Measurements from ENCODE around the gene FMN2. TPM values are rescaled to one million over a fixed set of nuclear protein-coding genes. Genes with fewer than 3 reads are reported as not detected.
A peak's percentile ranks its signal among the peaks of the same experiment; 100 is the strongest.

Gene FMN2
- total and polyA plus RNA-seq, 4 donors: 0.14 to 2.7 (median 1.2) TPM

DNA sequence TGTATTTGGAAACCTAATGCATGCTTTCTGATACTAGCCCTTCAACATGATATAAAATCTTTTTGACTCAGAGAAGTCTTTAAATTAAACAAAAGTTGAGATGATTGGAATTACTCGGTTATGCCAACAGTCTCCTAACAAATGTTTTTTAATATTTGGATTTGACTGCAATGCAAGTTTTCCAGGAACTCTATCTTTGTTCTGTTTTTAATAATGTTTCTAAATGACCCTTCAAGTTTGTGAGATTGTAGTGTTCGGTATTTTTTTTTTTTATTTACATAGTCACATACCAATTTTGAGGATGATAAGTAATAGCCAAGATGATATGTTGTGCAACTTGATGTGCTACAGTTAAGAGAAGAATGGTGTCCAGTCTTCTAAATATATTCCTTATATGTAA lies 258.0 kb downstream of the FMN2 start:
- Histone ChIP-seq H3K4me3 (no peak overlapping the region), H3K9me3 (ENCODE audit: control insufficient read depth in 4 of 4, insufficient read depth in 3 of 4, low read length in 3 of 4) (peaks cover 0 to 2% (median 0%) of the 10 kb centered on the region in 4 donors), H3K4me1 (ENCODE audit: control insufficient read depth in 5 of 5, insufficient read depth in 5 of 5, low read length in 5 of 5) (peaks cover 0 to 4% (median 0%) of the 10 kb centered on the region in 5 donors), H3K27ac (ENCODE audit: low read depth in 1 of 2, low read length in 1 of 2) (no peak overlapping the region), H3K36me3 (ENCODE audit: control insufficient read depth in 4 of 4, insufficient read depth in 4 of 4, low read length in 4 of 4) (no peaks in the 10 kb centered on the region), H3K27me3 (ENCODE audit: control insufficient read depth in 3 of 3, insufficient read depth in 3 of 3, low read length in 2 of 3) (no peaks in the 10 kb centered on the region), H3K9ac (ENCODE audit: insufficient read depth in 1 of 2, low read length in 2 of 2) (no peak overlapping the region)
- ATAC-seq (ENCODE audit: insufficient read depth, low FRiP score) (no peak), DNase-seq (no peak)
- WGBS, 2 donors: 65 to 82% methylated on average over 2 of the region's 2 CpGs
- TF ChIP-seq, protein P1, sequence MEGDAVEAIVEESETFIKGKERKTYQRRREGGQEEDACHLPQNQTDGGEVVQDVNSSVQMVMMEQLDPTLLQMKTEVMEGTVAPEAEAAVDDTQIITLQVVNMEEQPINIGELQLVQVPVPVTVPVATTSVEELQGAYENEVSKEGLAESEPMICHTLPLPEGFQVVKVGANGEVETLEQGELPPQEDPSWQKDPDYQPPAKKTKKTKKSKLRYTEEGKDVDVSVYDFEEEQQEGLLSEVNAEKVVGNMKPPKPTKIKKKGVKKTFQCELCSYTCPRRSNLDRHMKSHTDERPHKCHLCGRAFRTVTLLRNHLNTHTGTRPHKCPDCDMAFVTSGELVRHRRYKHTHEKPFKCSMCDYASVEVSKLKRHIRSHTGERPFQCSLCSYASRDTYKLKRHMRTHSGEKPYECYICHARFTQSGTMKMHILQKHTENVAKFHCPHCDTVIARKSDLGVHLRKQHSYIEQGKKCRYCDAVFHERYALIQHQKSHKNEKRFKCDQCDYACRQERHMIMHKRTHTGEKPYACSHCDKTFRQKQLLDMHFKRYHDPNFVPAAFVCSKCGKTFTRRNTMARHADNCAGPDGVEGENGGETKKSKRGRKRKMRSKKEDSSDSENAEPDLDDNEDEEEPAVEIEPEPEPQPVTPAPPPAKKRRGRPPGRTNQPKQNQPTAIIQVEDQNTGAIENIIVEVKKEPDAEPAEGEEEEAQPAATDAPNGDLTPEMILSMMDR (IDR thresholded peaks at IDR 0.05; ENCODE audit: control extremely low read depth, extremely low read depth): no peak

DNA sequence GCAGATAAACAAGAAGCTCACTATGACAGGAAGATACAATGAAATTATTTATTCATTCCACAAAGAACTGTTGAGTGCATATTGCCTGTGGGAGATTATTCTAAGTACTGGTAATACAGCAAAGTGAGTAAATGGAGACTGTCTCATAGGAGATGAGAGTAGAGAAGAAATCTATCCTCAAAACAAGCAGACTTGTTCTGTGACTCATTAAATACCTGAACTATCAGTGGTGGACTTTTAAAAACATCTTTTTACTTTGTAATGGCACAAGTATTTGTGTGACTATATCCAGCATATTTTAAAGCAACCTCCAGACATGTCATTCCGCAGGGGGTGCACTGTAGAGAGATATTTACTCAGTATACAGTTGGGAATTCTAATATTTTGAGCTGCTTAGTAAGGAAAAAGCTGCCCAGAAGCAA lies 259.2 kb downstream of the FMN2 start:
- 84 to 88% methylated on average over 1 of the region's 1 CpG for WGBS, 2 donors
- ATAC-seq (ENCODE audit: insufficient read depth, low FRiP score) (no peak), DNase-seq (no peak)
- Histone ChIP-seq H3K9me3 (ENCODE audit: control insufficient read depth in 4 of 4, insufficient read depth in 3 of 4, low read length in 3 of 4) (peaks cover 0 to 2% (median 0%) of the 10 kb centered on the region in 4 donors), H3K27ac (ENCODE audit: low read depth in 1 of 2, low read length in 1 of 2) (no peak overlapping the region), H3K4me3 (no peak overlapping the region), H3K9ac (ENCODE audit: insufficient read depth in 1 of 2, low read length in 2 of 2) (no peak overlapping the region), H3K36me3 (ENCODE audit: control insufficient read depth in 4 of 4, insufficient read depth in 4 of 4, low read length in 4 of 4) (no peaks in the 10 kb centered on the region), H3K27me3 (ENCODE audit: control insufficient read depth in 3 of 3, insufficient read depth in 3 of 3, low read length in 2 of 3) (no peaks in the 10 kb centered on the region), H3K4me1 (ENCODE audit: control insufficient read depth in 5 of 5, insufficient read depth in 5 of 5, low read length in 5 of 5) (peaks cover 0 to 4% (median 0%) of the 10 kb centered on the region in 5 donors)
- TF ChIP-seq, protein P1 (IDR thresholded peaks at IDR 0.05; ENCODE audit: control extremely low read depth, extremely low read depth): no peak

DNA sequence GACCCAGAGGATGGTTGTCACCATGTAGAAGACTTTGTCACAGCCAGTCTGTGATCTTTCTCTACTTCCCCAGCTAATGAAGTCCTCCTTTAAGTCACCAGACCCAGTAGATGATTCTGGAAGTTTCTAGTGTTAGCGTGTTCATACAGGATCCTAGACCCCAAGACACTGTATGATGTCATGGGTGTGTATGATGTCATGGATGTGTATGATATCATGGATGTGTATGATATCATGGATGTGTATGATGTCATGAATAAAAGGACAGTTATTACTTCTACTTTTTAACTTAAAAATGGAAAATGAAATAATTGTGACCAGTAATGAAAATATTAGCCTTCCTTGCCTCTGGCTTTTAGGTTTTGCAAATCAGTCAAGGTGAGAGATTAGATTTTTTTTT lies 260.0 kb downstream of the FMN2 start:
- WGBS, 2 donors: 90 to 97% methylated on average over 1 of the region's 1 CpG
- no peak overlapping the region for H3K27ac ChIP-seq (ENCODE audit: low read depth in 1 of 2, low read length in 1 of 2)
- DNase-seq (no peak), ATAC-seq (ENCODE audit: insufficient read depth, low FRiP score) (no peak)
- no peaks in the 10 kb centered on the region for H3K36me3 ChIP-seq (ENCODE audit: control insufficient read depth in 4 of 4, insufficient read depth in 4 of 4, low read length in 4 of 4)
- no peak overlapping the region for H3K9ac ChIP-seq (ENCODE audit: insufficient read depth in 1 of 2, low read length in 2 of 2)
- H3K27me3 ChIP-seq (ENCODE audit: control insufficient read depth in 3 of 3, insufficient read depth in 3 of 3, low read length in 2 of 3): no peaks in the 10 kb centered on the region
- peaks cover 0 to 4% (median 0%) of the 10 kb centered on the region in 5 donors for H3K4me1 ChIP-seq (ENCODE audit: control insufficient read depth in 5 of 5, insufficient read depth in 5 of 5, low read length in 5 of 5)
- H3K4me3 ChIP-seq: no peak overlapping the region
- TF ChIP-seq, protein P1 (IDR thresholded peaks at IDR 0.05; ENCODE audit: control extremely low read depth, extremely low read depth): no peak
- H3K9me3 ChIP-seq (ENCODE audit: control insufficient read depth in 4 of 4, insufficient read depth in 3 of 4, low read length in 3 of 4): peaks cover 0 to 2% (median 0%) of the 10 kb centered on the region in 4 donors

GRCh38 chr1:240352769-240353168 lies 261.1 kb downstream of the FMN2 start:
- Histone ChIP-seq H3K9me3 (ENCODE audit: control insufficient read depth in 4 of 4, insufficient read depth in 3 of 4, low read length in 3 of 4) (peaks cover 0 to 2% (median 0%) of the 10 kb centered on the region in 4 donors), H3K27me3 (ENCODE audit: control insufficient read depth in 3 of 3, insufficient read depth in 3 of 3, low read length in 2 of 3) (no peaks in the 10 kb centered on the region), H3K4me1 (ENCODE audit: control insufficient read depth in 5 of 5, insufficient read depth in 5 of 5, low read length in 5 of 5) (peaks cover 0 to 4% (median 0%) of the 10 kb centered on the region in 5 donors), H3K4me3 (no peak overlapping the region), H3K36me3 (ENCODE audit: control insufficient read depth in 4 of 4, insufficient read depth in 4 of 4, low read length in 4 of 4) (no peaks in the 10 kb centered on the region), H3K27ac (ENCODE audit: low read depth in 1 of 2, low read length in 1 of 2) (no peak overlapping the region), H3K9ac (ENCODE audit: insufficient read depth in 1 of 2, low read length in 2 of 2) (no peak overlapping the region)
- TF ChIP-seq, protein P1 (IDR thresholded peaks at IDR 0.05; ENCODE audit: control extremely low read depth, extremely low read depth): no peak
- ATAC-seq (ENCODE audit: insufficient read depth, low FRiP score): no peak
- 31 to 41% methylated on average over 5 of the region's 5 CpGs for WGBS, 2 donors
- peak in 1 of 3 donors; percentile 28 for DNase-seq
